Endothelial cell of umbilical vein (primary cell): ENCODE results near the gene SUGP2.

Source experiments
- CTCF ChIP-seq, 2 donors: IDR thresholded peaks; 1 replicate in 1 of 2; 2 replicates in 1 of 2; pipeline ENCODE4 v1.5.1; 2011; ENCODE audit warnings: low read length in 2 of 2, mild to moderate bottlenecking in 2 of 2, moderate library complexity in 2 of 2, control low read depth in 1 of 2, inconsistent platforms in 1 of 2, low read depth in 1 of 2; ENCODE audit not compliant: insufficient read depth in 1 of 2; ENCODE audit errors: extremely low read depth in 1 of 2
- EZH2 ChIP-seq: IDR thresholded peaks from 2 replicates; pipeline ENCODE4 v1.6.1; 2012; ENCODE audit warnings: borderline replicate concordance, low read depth, mild to moderate bottlenecking, moderate library complexity, low read length, inconsistent platforms; ENCODE audit not compliant: severe bottlenecking
- GATA2 ChIP-seq: IDR thresholded peaks from 2 replicates; pipeline ENCODE4 v1.7.0; 2011; ENCODE audit warnings: low read depth, mild to moderate bottlenecking, moderate library complexity, mixed read lengths, low read length; ENCODE audit not compliant: insufficient read length, insufficient read depth
- JUN ChIP-seq: IDR thresholded peaks from 2 replicates; pipeline ENCODE4 v1.6.1; 2011; ENCODE audit warnings: borderline replicate concordance, low read depth; ENCODE audit not compliant: insufficient read length, insufficient read depth
- MAX ChIP-seq: IDR thresholded peaks from 2 replicates; pipeline ENCODE4 v1.6.1; 2011; ENCODE audit not compliant: insufficient read depth, insufficient read length
- MYC ChIP-seq: IDR thresholded peaks from one replicate; pipeline ENCODE4 v1.6.1; 2011; ENCODE audit warnings: mild to moderate bottlenecking, low read depth, low read length
- POLR2A ChIP-seq: IDR thresholded peaks from 2 replicates; pipeline ENCODE4 v1.6.1; 2012; ENCODE audit warnings: low read depth, mild to moderate bottlenecking, control low read depth, low read length
- POLR2AphosphoS5 ChIP-seq: IDR thresholded peaks from 2 replicates; pipeline ENCODE4 v1.6.1; 2012; ENCODE audit warnings: low read depth, mild to moderate bottlenecking, control low read depth, low read length, moderate library complexity; ENCODE audit not compliant: insufficient read depth

GRCh38 chr19:18942692-18943091 is 90.6 kb downstream of the SUGP2 start:
- TF ChIP-seq CTCF (IDR thresholded peaks at IDR 0.05; ENCODE audit: extremely low read depth in 1 of 2, insufficient read depth in 1 of 2, low read depth in 1 of 2, low read length in 2 of 2) (no peak), POLR2A (no peak), EZH2 (no peak), MYC (no peak), POLR2AphosphoS5 (no peak), JUN (no peak), GATA2 (no peak), MAX (no peak)
